Mammary epithelial cell (primary cell): ENCODE results near the gene EIF2A.

Experiments
- EZH2 ChIP-seq: IDR thresholded peaks from 2 replicates; pipeline ENCODE4 v1.6.1; 2012; ENCODE audit warnings: low read length, inconsistent platforms, borderline replicate concordance
- TF ChIP-seq, protein P1 (sequence below), 2 donors: IDR thresholded peaks in 1 of 2; conservative IDR thresholded peaks in 1 of 2; 2 replicates each; pipeline ENCODE4 v1.5.1; 2011 to 2012; ENCODE audit warnings: inconsistent platforms in 2 of 2, low read length in 2 of 2, mild to moderate bottlenecking in 2 of 2, control low read depth in 1 of 2, low read depth in 1 of 2; ENCODE audit not compliant: insufficient read depth in 1 of 2; ENCODE audit errors: extremely low read depth in 1 of 2

DNA sequence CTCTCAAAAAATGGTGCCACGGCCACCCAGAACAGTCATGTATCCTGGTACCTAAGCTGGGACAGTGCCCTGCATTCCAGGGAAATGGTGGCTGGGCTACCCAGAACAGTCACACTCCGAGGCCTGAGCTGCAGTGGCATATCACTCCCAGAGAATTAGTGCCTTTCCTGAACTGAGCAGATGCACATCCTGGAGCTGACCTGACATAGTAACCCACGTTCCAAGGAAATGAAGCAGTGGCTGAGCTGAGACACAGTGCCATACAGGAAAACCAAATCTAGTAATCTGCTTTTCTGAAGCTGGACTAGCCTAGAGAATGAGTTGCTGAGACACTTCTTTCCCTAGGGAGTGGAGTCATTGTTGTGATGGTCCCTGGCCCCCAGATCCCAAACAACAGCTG lies 42.1 kb upstream of the EIF2A start:
- no peak for TF ChIP-seq EZH2
- TF ChIP-seq, protein P1, sequence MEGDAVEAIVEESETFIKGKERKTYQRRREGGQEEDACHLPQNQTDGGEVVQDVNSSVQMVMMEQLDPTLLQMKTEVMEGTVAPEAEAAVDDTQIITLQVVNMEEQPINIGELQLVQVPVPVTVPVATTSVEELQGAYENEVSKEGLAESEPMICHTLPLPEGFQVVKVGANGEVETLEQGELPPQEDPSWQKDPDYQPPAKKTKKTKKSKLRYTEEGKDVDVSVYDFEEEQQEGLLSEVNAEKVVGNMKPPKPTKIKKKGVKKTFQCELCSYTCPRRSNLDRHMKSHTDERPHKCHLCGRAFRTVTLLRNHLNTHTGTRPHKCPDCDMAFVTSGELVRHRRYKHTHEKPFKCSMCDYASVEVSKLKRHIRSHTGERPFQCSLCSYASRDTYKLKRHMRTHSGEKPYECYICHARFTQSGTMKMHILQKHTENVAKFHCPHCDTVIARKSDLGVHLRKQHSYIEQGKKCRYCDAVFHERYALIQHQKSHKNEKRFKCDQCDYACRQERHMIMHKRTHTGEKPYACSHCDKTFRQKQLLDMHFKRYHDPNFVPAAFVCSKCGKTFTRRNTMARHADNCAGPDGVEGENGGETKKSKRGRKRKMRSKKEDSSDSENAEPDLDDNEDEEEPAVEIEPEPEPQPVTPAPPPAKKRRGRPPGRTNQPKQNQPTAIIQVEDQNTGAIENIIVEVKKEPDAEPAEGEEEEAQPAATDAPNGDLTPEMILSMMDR (conservative IDR thresholded peaks at IDR 0.05 in 1 of 2, IDR thresholded peaks at IDR 0.05 in 1 of 2; ENCODE audit: extremely low read depth in 1 of 2, insufficient read depth in 1 of 2, low read depth in 1 of 2, low read length in 2 of 2), result no peak
